IPS-15b (cell line): ENCODE results near the gene TCF7L1.

Source experiments
- H3K27me3 ChIP-seq: one replicate; pipeline ENCODE4 v1.6.1; 2013; ENCODE audit warnings: low read length; ENCODE audit not compliant: control insufficient read depth, insufficient read depth
- H3K36me3 ChIP-seq: one replicate; pipeline ENCODE4 v1.6.1; 2013; ENCODE audit warnings: low read length; ENCODE audit not compliant: control insufficient read depth, insufficient read depth
- H3K4me1 ChIP-seq: one replicate; pipeline ENCODE4 v1.6.1; 2013; ENCODE audit warnings: mild to moderate bottlenecking, low read length; ENCODE audit not compliant: control insufficient read depth, insufficient read depth
- H3K4me3 ChIP-seq: one replicate; pipeline ENCODE4 v1.5.1; 2013; ENCODE audit warnings: low read depth, low read length
- H3K9ac ChIP-seq: one replicate; pipeline ENCODE4 v1.6.1; 2013; ENCODE audit warnings: low read depth, mild to moderate bottlenecking, low read length
- H3K9me3 ChIP-seq: one replicate; pipeline ENCODE4 v1.6.1; 2013; ENCODE audit warnings: mild to moderate bottlenecking, low read length; ENCODE audit not compliant: control insufficient read depth, insufficient read depth

TCF7L1 gene

GRCh38 chr2:85167479-85167878, 34.3 kb downstream of the TCF7L1 start:
- no peak overlapping the region for H3K9ac ChIP-seq
- no peaks in the 10 kb centered on the region for H3K9me3 ChIP-seq
- H3K4me3 ChIP-seq: no peak overlapping the region
- H3K27me3 ChIP-seq: no peaks in the 10 kb centered on the region
- no peaks in the 10 kb centered on the region for H3K36me3 ChIP-seq
- H3K4me1 ChIP-seq: peaks cover 21% of the 10 kb centered on the region

DNA sequence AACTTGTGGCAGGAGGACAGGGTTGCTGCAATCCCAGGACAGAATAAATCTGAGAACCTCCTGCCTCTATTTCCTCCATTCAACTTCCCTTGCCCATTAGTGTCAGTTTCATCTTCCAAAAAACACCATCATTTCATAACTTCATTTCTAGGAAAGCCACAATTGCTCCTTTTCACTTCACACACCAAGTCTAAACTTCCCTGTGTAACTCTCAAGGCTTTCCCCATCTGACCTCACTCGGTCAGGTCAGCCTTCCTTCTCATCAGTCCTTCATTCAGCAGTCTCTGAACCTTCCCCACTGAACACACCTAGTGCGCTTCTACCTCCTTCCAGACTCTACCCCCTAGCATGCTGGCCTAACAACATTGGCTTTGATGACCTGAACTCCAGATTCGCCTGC, 35.8 kb downstream of the TCF7L1 start:
- no peaks in the 10 kb centered on the region for H3K27me3 ChIP-seq
- H3K36me3 ChIP-seq: no peaks in the 10 kb centered on the region
- no peaks in the 10 kb centered on the region for H3K9me3 ChIP-seq
- no peak overlapping the region for H3K4me3 ChIP-seq
- no peak overlapping the region for H3K9ac ChIP-seq
- H3K4me1 ChIP-seq: peaks cover 7% of the 10 kb centered on the region

- no peaks in the 10 kb centered on the region for H3K36me3 ChIP-seq
- no peaks in the 10 kb centered on the region for H3K27me3 ChIP-seq
- no peak overlapping the region for H3K4me3 ChIP-seq
- peaks cover 8% of the 10 kb centered on the region for H3K4me1 ChIP-seq
- no peak overlapping the region for H3K9ac ChIP-seq
- H3K9me3 ChIP-seq: no peaks in the 10 kb centered on the region
Measured at GRCh38 chr2:85169581-85169980, 36.4 kb downstream of the TCF7L1 start.

DNA sequence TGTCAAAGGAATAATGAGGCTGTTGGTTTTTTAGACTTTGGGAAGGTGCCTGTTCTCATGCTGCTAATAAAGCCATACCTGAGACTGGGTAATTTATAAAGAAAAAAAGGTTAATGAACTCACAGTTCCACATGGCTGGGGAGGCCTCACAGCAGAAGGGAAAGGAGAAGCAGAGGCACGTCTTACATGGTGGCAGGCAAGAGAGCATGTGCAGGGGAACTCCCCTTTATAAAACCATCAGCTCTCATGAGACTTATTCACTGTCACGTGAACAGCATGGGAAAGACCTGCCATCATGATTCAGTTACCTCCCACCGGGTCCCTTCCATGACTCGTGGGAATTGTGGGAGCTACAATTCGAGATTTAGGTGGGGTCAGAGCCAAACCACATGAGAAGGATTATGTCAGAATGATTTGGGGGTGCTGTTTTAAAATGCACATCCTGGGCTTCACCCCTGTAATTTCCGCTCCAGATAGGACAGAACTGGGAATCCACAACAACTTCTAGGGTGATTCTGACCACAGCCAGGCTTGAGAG, 37.8 kb downstream of the TCF7L1 start:
- Histone ChIP-seq H3K27me3 (no peaks in the 10 kb centered on the region), H3K4me1 (peaks cover 16% of the 10 kb centered on the region)

DNA sequence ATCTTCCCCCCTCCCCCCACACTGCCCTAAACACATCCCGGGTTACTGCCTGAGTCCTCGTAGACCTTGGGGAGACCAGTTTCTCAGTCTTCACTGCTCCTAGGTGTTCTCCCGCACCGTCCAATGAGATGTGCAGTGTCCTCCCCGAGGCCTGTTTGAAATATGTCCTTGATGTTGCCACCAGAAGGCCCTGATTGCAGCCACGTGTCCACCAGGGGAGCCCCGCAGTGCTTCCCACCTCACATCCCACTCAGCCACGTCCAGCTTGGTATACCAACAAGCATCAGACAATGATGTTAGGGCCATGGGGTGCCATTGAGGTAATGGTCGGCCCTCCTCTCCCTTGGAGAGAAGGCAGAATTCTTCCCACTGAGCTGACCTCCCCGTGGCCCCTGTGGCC, 38.7 kb downstream of the TCF7L1 start:
- Histone ChIP-seq H3K27me3 (no peaks in the 10 kb centered on the region), H3K4me1 (peaks cover 16% of the 10 kb centered on the region), H3K4me3 (no peak overlapping the region), H3K36me3 (no peaks in the 10 kb centered on the region), H3K9ac (no peak overlapping the region), H3K9me3 (no peaks in the 10 kb centered on the region)

More for the DNA sequence above, 37.8 kb downstream of the TCF7L1 start:
- Histone ChIP-seq H3K9me3 (no peaks in the 10 kb centered on the region), H3K4me3 (no peak overlapping the region), H3K36me3 (no peaks in the 10 kb centered on the region), H3K9ac (no peak overlapping the region)

GRCh38 chr2:85173909-85174308, 40.7 kb downstream of the TCF7L1 start:
- H3K4me3 ChIP-seq: no peak overlapping the region
- no peaks in the 10 kb centered on the region for H3K27me3 ChIP-seq
- H3K36me3 ChIP-seq: no peaks in the 10 kb centered on the region
- no peak overlapping the region for H3K9ac ChIP-seq
- peaks cover 22% of the 10 kb centered on the region for H3K4me1 ChIP-seq
- H3K9me3 ChIP-seq: no peaks in the 10 kb centered on the region

DNA sequence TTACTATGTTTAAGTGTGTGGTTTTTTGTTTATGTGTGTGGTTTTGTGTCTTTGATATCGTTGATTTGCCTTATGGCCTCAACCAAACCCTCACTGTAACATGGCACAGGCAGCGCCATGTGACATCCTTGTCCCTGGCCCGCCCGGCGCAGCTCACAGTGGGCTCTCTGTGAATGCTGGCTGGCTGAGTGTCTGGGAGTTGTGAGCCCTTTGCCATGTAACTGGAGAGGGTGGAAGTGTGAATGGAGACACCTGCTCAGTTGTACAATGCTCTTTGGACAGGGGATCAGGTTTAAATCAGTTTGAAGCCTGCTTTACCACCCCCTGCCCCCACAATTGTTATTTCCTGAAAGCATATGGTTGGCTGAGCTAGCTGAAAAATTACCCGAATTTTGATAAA, 41.8 kb downstream of the TCF7L1 start:
- Histone ChIP-seq H3K9me3 (no peaks in the 10 kb centered on the region), H3K4me3 (no peak overlapping the region), H3K27me3 (no peaks in the 10 kb centered on the region), H3K4me1 (peaks cover 27% of the 10 kb centered on the region), H3K36me3 (no peaks in the 10 kb centered on the region), H3K9ac (no peak overlapping the region)

- Histone ChIP-seq H3K27me3 (no peaks in the 10 kb centered on the region), H3K4me1 (peaks cover 27% of the 10 kb centered on the region), H3K4me3 (no peak overlapping the region), H3K9ac (no peak overlapping the region), H3K36me3 (no peaks in the 10 kb centered on the region), H3K9me3 (no peaks in the 10 kb centered on the region)
Measured at GRCh38 chr2:85175369-85176299, 42.4 kb downstream of the TCF7L1 start.

DNA sequence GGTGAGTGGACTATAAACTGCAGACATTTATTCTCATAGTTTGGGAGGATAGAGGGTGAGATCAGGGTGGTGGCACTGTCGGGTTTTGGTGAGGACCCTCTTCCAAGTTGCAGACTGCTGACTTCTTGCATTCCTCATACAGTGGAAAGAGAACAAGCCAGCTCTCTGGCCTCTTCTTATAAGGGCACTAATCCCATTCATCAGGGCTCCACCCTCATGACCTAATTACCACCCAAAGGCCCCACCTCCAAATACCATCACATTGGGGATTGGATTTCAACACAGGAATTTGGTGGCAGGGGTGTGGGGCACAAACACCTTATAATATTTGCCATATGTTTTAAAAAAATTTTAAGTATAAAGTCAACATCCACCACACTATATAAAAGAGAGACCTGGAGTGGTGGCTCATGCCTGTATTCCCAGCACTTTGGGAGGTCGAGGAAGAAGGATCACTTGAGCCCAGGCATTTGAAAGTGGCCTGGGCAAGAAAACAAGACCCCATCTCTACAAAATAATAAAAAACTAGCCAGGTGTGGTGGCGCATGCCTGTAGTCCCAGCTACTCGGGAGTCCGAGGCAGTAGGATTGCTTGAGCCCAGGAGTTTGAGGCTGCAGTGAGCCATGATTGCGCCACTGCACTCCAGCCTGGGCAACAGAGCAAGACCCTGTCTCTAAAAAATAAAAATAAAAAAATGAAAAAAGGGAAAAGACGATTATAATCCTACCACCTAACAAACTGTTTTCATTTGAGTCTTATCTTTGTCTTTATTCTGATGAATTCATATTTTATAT, 44.0 kb downstream of the TCF7L1 start:
- no peaks in the 10 kb centered on the region for H3K9me3 ChIP-seq
- no peaks in the 10 kb centered on the region for H3K36me3 ChIP-seq
- no peak overlapping the region for H3K4me3 ChIP-seq
- no peak overlapping the region for H3K9ac ChIP-seq
- peaks cover 30% of the 10 kb centered on the region for H3K4me1 ChIP-seq
- H3K27me3 ChIP-seq: no peaks in the 10 kb centered on the region

- H3K4me3 ChIP-seq: no peak overlapping the region
- H3K27me3 ChIP-seq: no peaks in the 10 kb centered on the region
- no peaks in the 10 kb centered on the region for H3K36me3 ChIP-seq
- H3K9ac ChIP-seq: no peak overlapping the region
- no peaks in the 10 kb centered on the region for H3K9me3 ChIP-seq
- peaks cover 30% of the 10 kb centered on the region for H3K4me1 ChIP-seq
Measured at GRCh38 chr2:85178154-85178553, 45.0 kb downstream of the TCF7L1 start.

DNA sequence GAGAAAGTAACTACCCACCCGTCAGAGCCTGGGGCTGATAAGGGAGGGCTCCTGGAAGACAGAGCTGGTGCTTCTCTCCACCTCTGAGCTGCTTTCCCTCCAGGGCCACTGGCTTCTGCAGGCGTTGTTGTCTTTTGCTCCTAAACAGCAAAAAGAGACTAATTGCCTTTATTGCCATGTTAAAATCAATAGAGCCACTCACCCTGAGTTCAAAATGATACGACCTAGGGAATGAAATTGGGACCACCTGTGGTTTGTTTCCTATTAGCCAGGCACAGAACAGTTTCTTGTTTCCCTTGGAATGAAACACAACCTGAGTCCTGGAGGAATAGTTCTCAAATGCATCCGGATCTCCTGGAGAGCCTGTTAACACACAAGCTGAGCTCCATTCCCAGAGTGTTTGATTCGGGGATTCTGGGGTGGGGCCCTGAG, 45.8 kb downstream of the TCF7L1 start:
- Histone ChIP-seq H3K4me1 (peaks cover 30% of the 10 kb centered on the region), H3K9ac (no peak overlapping the region), H3K9me3 (no peaks in the 10 kb centered on the region), H3K4me3 (no peak overlapping the region), H3K36me3 (no peaks in the 10 kb centered on the region), H3K27me3 (no peaks in the 10 kb centered on the region)
